HepG2 (cell line): ENCODE measurements around the gene URB1. TPM values are rescaled to one million over a fixed set of nuclear protein-coding genes. Genes with fewer than 3 reads are reported as not detected.

ENCODE experiments used
- FOXP4 ChIP-seq: sonication (generic); formaldehyde crosslinking; IDR thresholded peaks from 2 replicates; pipeline ENCODE4 v1.4.0; 2020; ENCODE audit warnings: missing genetic modification reagents
- PPARG ChIP-seq: conservative IDR thresholded peaks from 2 replicates; pipeline ENCODE4 v1.6.1; 2016; ENCODE audit warnings: missing biosample characterization, missing genetic modification reagents
- ZBTB33 ChIP-seq: sonication (generic); formaldehyde crosslinking; IDR thresholded peaks from 2 replicates; pipeline ENCODE4 v1.4.0; 2020; ENCODE audit warnings: missing genetic modification reagents
- ZFY ChIP-seq: sonication (generic); formaldehyde crosslinking; IDR thresholded peaks from 2 replicates; pipeline ENCODE4 v1.4.0; 2020; ENCODE audit warnings: missing genetic modification reagents
- ZNF407 ChIP-seq: sonication (generic); formaldehyde crosslinking; IDR thresholded peaks from one replicate; pipeline ENCODE4 v1.5.1; 2020; ENCODE audit warnings: mild to moderate bottlenecking, missing genetic modification reagents; ENCODE audit errors: not compliant biosample characterization
- ZNF570 ChIP-seq: sonication (generic); formaldehyde crosslinking; IDR thresholded peaks from 2 replicates; pipeline ENCODE4 v1.4.0; 2020; ENCODE audit warnings: mild to moderate bottlenecking, missing genetic modification reagents, borderline replicate concordance
- ZNF687 ChIP-seq: sonication (generic); formaldehyde crosslinking; IDR thresholded peaks from 2 replicates; pipeline ENCODE4 v1.5.1; 2020; ENCODE audit warnings: mild to moderate bottlenecking, missing genetic modification reagents, moderate library complexity
- polyA plus RNA-seq, 8 experiments: library from polyadenylated mRNA; depleted of rRNA in 3 of 8; stranded (reverse) in 7 of 8; unstranded in 1 of 8; fragments of >200 nt; fragmentation: Illumina TruSeq in 4 of 8; extraction: Trizol in 4 of 8; gene quantifications; 2 replicates each; pipeline versions ENCODE4 v1.2.1 to v1.2.3, GENCODE V29; 2011 to 2016; ENCODE audit warnings: low read depth in 4 of 8, missing spikeins in 1 of 8, mixed read lengths in 1 of 8; ENCODE audit not compliant: insufficient read depth in 1 of 8
- total RNA-seq, 5 experiments: library from RNA; depleted of rRNA; stranded (reverse); fragments of >200 nt; fragmentation: Illumina TruSeq; extraction: Trizol; gene quantifications; 2 replicates each; pipeline ENCODE4 v1.2.3, GENCODE V29; 2016; ENCODE audit warnings: low read depth in 1 of 5

The URB1 gene
- total and polyA plus RNA-seq, 2 of the 13 experiments (the other 11 are each of a cell fraction or from before 2014, with no cell fraction given): 4.5 to 16.7 TPM

- TF ChIP-seq ZNF570: no peak
- TF ChIP-seq FOXP4 (CRISPR knock-in tag): no peak
- peak; percentile 60 for TF ChIP-seq ZBTB33 (CRISPR knock-in tag)
- TF ChIP-seq ZNF407: no peak
- TF ChIP-seq PPARG: no peak
- TF ChIP-seq ZNF687 (CRISPR knock-in tag): 0 out of 2 replicates have a peak, but pooled peaks have one; percentile 19
- no peak for TF ChIP-seq ZFY (CRISPR knock-in tag)
Measured at GRCh38 chr21:32306021-32306780, 86.6 kb downstream of the URB1 start (continued).
